Trophoblast cell (in vitro differentiated cells and primary cell): ENCODE results near the gene VWA8.

Experiments used
- DNase-seq, 2 donors: peaks; one replicate each; pipeline ENCODE4 v3.0.0-alpha.2; 2016
- H2AFZ ChIP-seq: 2 replicates; pipeline ENCODE4 v1.6.1; 2013; ENCODE audit warnings: low read length, moderate library complexity, mild to moderate bottlenecking; ENCODE audit not compliant: insufficient read depth, poor library complexity
- H2AK5ac ChIP-seq: 2 replicates; pipeline ENCODE4 v1.6.1; 2013; ENCODE audit warnings: mild to moderate bottlenecking, low read length
- H2BK120ac ChIP-seq: 2 replicates; pipeline ENCODE4 v1.6.1; 2013; ENCODE audit warnings: low read length, mild to moderate bottlenecking, moderate library complexity; ENCODE audit not compliant: insufficient read depth, poor library complexity
- H2BK12ac ChIP-seq: 2 replicates; pipeline ENCODE4 v1.6.1; 2013; ENCODE audit warnings: mild to moderate bottlenecking, low read length, moderate library complexity
- H2BK5ac ChIP-seq: 2 replicates; pipeline ENCODE4 v1.6.1; 2013; ENCODE audit warnings: low read length, low read depth, moderate library complexity, mild to moderate bottlenecking; ENCODE audit not compliant: poor library complexity
- H3K14ac ChIP-seq: 2 replicates; pipeline ENCODE4 v1.6.1; 2013; ENCODE audit warnings: mild to moderate bottlenecking, low read length
- H3K18ac ChIP-seq: 2 replicates; pipeline ENCODE4 v1.6.1; 2013; ENCODE audit warnings: mild to moderate bottlenecking, low read length
- H3K23ac ChIP-seq: 2 replicates; pipeline ENCODE4 v1.6.1; 2013; ENCODE audit warnings: low read length
- H3K27ac ChIP-seq: 2 replicates; pipeline ENCODE4 v1.5.1; 2013; ENCODE audit warnings: low read depth, mild to moderate bottlenecking, inconsistent platforms, low read length, moderate library complexity
- H3K27me3 ChIP-seq: 2 replicates; pipeline ENCODE4 v1.6.1; 2013; ENCODE audit warnings: inconsistent platforms, mild to moderate bottlenecking, low read length, moderate library complexity; ENCODE audit not compliant: insufficient read depth
- H3K36me3 ChIP-seq, 2 experiments: 1 replicate in 1 of 2; 2 replicates in 1 of 2; pipeline ENCODE4 v1.6.1; 2013; ENCODE audit warnings: low read length in 2 of 2, mild to moderate bottlenecking in 2 of 2, moderate library complexity in 1 of 2; ENCODE audit not compliant: insufficient read depth in 2 of 2, control insufficient read depth in 1 of 2
- H3K4ac ChIP-seq: 2 replicates; pipeline ENCODE4 v1.6.1; 2013; ENCODE audit warnings: low read depth, mild to moderate bottlenecking, low read length, moderate library complexity
- H3K4me1 ChIP-seq, 2 experiments: 1 replicate in 1 of 2; 2 replicates in 1 of 2; pipeline ENCODE4 v1.6.1; 2013; ENCODE audit warnings: low read length in 2 of 2, mild to moderate bottlenecking in 2 of 2, moderate library complexity in 1 of 2; ENCODE audit not compliant: insufficient read depth in 2 of 2, control insufficient read depth in 1 of 2
- H3K4me2 ChIP-seq: 2 replicates; pipeline ENCODE4 v1.6.1; 2013; ENCODE audit warnings: inconsistent platforms, mild to moderate bottlenecking, low read length, moderate library complexity
- H3K4me3 ChIP-seq: 2 replicates; pipeline ENCODE4 v1.5.1; 2013; ENCODE audit warnings: mild to moderate bottlenecking, low read depth, low read length, inconsistent platforms
- H3K79me1 ChIP-seq: one replicate; pipeline ENCODE4 v1.6.1; 2013; ENCODE audit warnings: low read length
- H3K79me2 ChIP-seq: 2 replicates; pipeline ENCODE4 v1.6.1; 2013; ENCODE audit warnings: low read length, mild to moderate bottlenecking; ENCODE audit not compliant: control insufficient read depth, insufficient read depth, poor library complexity
- H3K9ac ChIP-seq: 2 replicates; pipeline ENCODE4 v1.6.1; 2013; ENCODE audit warnings: mild to moderate bottlenecking, low read length
- H3K9me3 ChIP-seq: 2 replicates; pipeline ENCODE4 v1.6.1; 2013; ENCODE audit warnings: low read depth, mild to moderate bottlenecking, control low read depth, inconsistent platforms, low read length; ENCODE audit not compliant: insufficient read depth
- H4K12ac ChIP-seq: 2 replicates; pipeline ENCODE4 v1.6.1; 2013; ENCODE audit warnings: low read depth, mild to moderate bottlenecking, low read length, moderate library complexity
- H4K8ac ChIP-seq: 2 replicates; pipeline ENCODE4 v1.6.1; 2013; ENCODE audit warnings: low read depth, mild to moderate bottlenecking, low read length, moderate library complexity
- H4K91ac ChIP-seq: one replicate; pipeline ENCODE4 v1.6.1; 2013; ENCODE audit warnings: low read depth, mild to moderate bottlenecking, low read length, moderate library complexity
- WGBS: extraction: QIAGEN DNeasy Blood & Tissue Kit; methylation state at CpG from one replicate; pipeline ENCODE4 v1.1.7; 2013; ENCODE audit warnings: missing lambda C conversion rate; ENCODE audit not compliant: insufficient read length, insufficient coverage; ENCODE audit errors: extremely low coverage; 5-methylcytosine and 5-hydroxymethylcytosine counted together

The VWA8 gene

GRCh38 chr13:41944229-41944628 is 16.7 kb downstream of the VWA8 start:
- DNase-seq = no peak
- H4K91ac ChIP-seq = no peak overlapping the region
- no peaks in the 10 kb centered on the region for H3K79me1 ChIP-seq
- H3K36me3 ChIP-seq = no peaks in the 10 kb centered on the region
- no peak overlapping the region for H3K23ac ChIP-seq
- no peak overlapping the region for H3K18ac ChIP-seq
- H3K27ac ChIP-seq = no peak overlapping the region
- no peak overlapping the region for H3K4me3 ChIP-seq
- no peak overlapping the region for H4K12ac ChIP-seq
- no peak overlapping the region for H3K14ac ChIP-seq
- no CpG with 5 or more reads among the region's 3 CpGs for WGBS
- H4K8ac ChIP-seq = no peak overlapping the region
- no peaks in the 10 kb centered on the region for H3K9me3 ChIP-seq
- no peak overlapping the region for H2AFZ ChIP-seq
- H2AK5ac ChIP-seq = no peak overlapping the region
- no peak overlapping the region for H2BK12ac ChIP-seq
- no peaks in the 10 kb centered on the region for H3K79me2 ChIP-seq
- no peak overlapping the region for H3K9ac ChIP-seq
- H2BK120ac ChIP-seq = no peak overlapping the region
- no peak overlapping the region for H3K4ac ChIP-seq
- no peak overlapping the region for H2BK5ac ChIP-seq
- no peak overlapping the region for H3K4me2 ChIP-seq
- H3K27me3 ChIP-seq = no peaks in the 10 kb centered on the region
- H3K4me1 ChIP-seq = no peaks in the 10 kb centered on the region

- Histone ChIP-seq H3K4me2 (no peak overlapping the region), H3K79me2 (no peaks in the 10 kb centered on the region), H2BK120ac (no peak overlapping the region), H4K91ac (no peak overlapping the region), H3K23ac (no peak overlapping the region), H3K27me3 (no peaks in the 10 kb centered on the region), H2BK5ac (no peak overlapping the region), H3K36me3 (no peaks in the 10 kb centered on the region), H3K79me1 (no peaks in the 10 kb centered on the region), H2BK12ac (no peak overlapping the region), H3K14ac (no peak overlapping the region), H3K9ac (no peak overlapping the region), H2AK5ac (no peak overlapping the region), H3K4me3 (no peak overlapping the region), H3K4ac (no peak overlapping the region), H4K8ac (no peak overlapping the region), H2AFZ (no peak overlapping the region), H3K18ac (no peak overlapping the region), H3K9me3 (no peaks in the 10 kb centered on the region), H3K27ac (no peak overlapping the region), H3K4me1 (no peaks in the 10 kb centered on the region), H4K12ac (no peak overlapping the region)
- DNase-seq = peak; percentile 5 to 16
- no CpG with 5 or more reads among the region's 2 CpGs for WGBS
Observed at GRCh38 chr13:41942462-41943094, 18.3 kb downstream of the VWA8 start.

GRCh38 chr13:41941174-41941573 is 19.7 kb downstream of the VWA8 start:
- H3K27me3 ChIP-seq = no peaks in the 10 kb centered on the region
- no peaks in the 10 kb centered on the region for H3K79me1 ChIP-seq
- no peak overlapping the region for H3K14ac ChIP-seq
- WGBS = no CpG with 5 or more reads among the region's 5 CpGs
- H3K9ac ChIP-seq = no peak overlapping the region
- H2BK12ac ChIP-seq = no peak overlapping the region
- H3K79me2 ChIP-seq = no peaks in the 10 kb centered on the region
- H3K18ac ChIP-seq = no peak overlapping the region
- no peak for DNase-seq
- H3K23ac ChIP-seq = no peak overlapping the region
- H4K91ac ChIP-seq = no peak overlapping the region
- no peak overlapping the region for H2BK5ac ChIP-seq
- no peak overlapping the region for H3K27ac ChIP-seq
- no peak overlapping the region for H2BK120ac ChIP-seq
- no peak overlapping the region for H3K4me2 ChIP-seq
- no peaks in the 10 kb centered on the region for H3K36me3 ChIP-seq
- no peak overlapping the region for H2AFZ ChIP-seq
- H4K8ac ChIP-seq = no peak overlapping the region
- H3K4me3 ChIP-seq = no peak overlapping the region
- no peak overlapping the region for H4K12ac ChIP-seq
- no peak overlapping the region for H3K4ac ChIP-seq
- no peaks in the 10 kb centered on the region for H3K9me3 ChIP-seq
- H3K4me1 ChIP-seq = no peaks in the 10 kb centered on the region
- H2AK5ac ChIP-seq = no peak overlapping the region

DNA sequence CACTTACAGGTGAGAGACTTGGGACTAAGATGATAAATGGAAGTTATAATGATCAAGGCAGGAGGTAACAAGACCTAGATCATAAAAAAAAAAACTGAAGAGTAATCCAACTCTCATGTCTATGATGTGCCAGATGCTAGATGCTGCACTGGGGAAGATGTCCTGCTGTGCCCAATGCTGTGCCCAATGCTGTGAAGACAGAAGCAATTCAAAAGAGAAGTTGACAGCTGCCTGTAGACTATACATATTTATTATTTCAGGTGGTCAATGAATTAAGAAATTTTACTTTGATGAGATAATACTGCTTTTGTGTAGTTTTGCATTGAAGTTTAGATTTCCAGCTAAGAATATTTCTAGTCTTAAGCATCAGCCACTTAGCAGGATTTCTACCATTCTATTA is 21.5 kb downstream of the VWA8 start:
- H3K4ac ChIP-seq = no peak overlapping the region
- H3K18ac ChIP-seq = no peak overlapping the region
- H2BK5ac ChIP-seq = no peak overlapping the region
- no peak overlapping the region for H2AK5ac ChIP-seq
- no peak overlapping the region for H3K4me2 ChIP-seq
- DNase-seq = no peak
- no peak overlapping the region for H4K8ac ChIP-seq
- H3K23ac ChIP-seq = no peak overlapping the region
- no peak overlapping the region for H4K12ac ChIP-seq
- H3K36me3 ChIP-seq = no peaks in the 10 kb centered on the region
- no peak overlapping the region for H3K27ac ChIP-seq
- H3K4me1 ChIP-seq = no peaks in the 10 kb centered on the region
- no peaks in the 10 kb centered on the region for H3K79me2 ChIP-seq
- no peak overlapping the region for H3K14ac ChIP-seq
- no peaks in the 10 kb centered on the region for H3K9me3 ChIP-seq
- H3K27me3 ChIP-seq = no peaks in the 10 kb centered on the region
- H2BK12ac ChIP-seq = no peak overlapping the region
- H4K91ac ChIP-seq = no peak overlapping the region
- no peak overlapping the region for H2BK120ac ChIP-seq
- no peaks in the 10 kb centered on the region for H3K79me1 ChIP-seq
- no peak overlapping the region for H3K9ac ChIP-seq
- H2AFZ ChIP-seq = no peak overlapping the region
- H3K4me3 ChIP-seq = no peak overlapping the region
